Activated CD4-positive, alpha-beta T cell treated with anti-CD3 and anti-CD28 coated beads, Interleukin-2, amount 10 ng/mL, durations not matched to agents 24 days and 14 days (primary cell): Measurements from ENCODE around the gene PRKG1. TPM values are rescaled to one million over a fixed set of nuclear protein-coding genes. Genes with fewer than 3 reads are reported as not detected.
"Not testable (repeated sequence)": the region's sequence is repeated elsewhere in the genome, so short reads cannot be mapped to it uniquely, and the experiment has no call there.

Experiments
- DNase-seq: peaks from one replicate; pipeline ENCODE4 v3.0.0; 2022
- H3K27ac Mint-ChIP-seq: one replicate; pipeline ENCODE4 v1.8.0; 2022; ENCODE audit warnings: mild to moderate bottlenecking, mixed read lengths
- H3K27me3 Mint-ChIP-seq: one replicate; pipeline ENCODE4 v1.8.0; 2022; ENCODE audit warnings: mixed read lengths
- H3K36me3 Mint-ChIP-seq: one replicate; pipeline ENCODE4 v1.8.0; 2022; ENCODE audit warnings: low read depth, mild to moderate bottlenecking, mixed read lengths
- H3K4me1 Mint-ChIP-seq: one replicate; pipeline ENCODE4 v1.8.0; 2021; ENCODE audit warnings: mixed read lengths
- H3K4me3 Mint-ChIP-seq: one replicate; pipeline ENCODE4 v1.8.0; 2022; ENCODE audit warnings: mild to moderate bottlenecking, moderate library complexity, mixed read lengths
- H3K9me3 Mint-ChIP-seq: one replicate; pipeline ENCODE4 v1.8.0; 2021; ENCODE audit warnings: mixed read lengths
- intact Hi-C: fragments of 100-400 bp; cut with micrococcal nuclease; formaldehyde crosslinking; loops from one replicate; pipeline ENCODE4 v1.15.1; 2023
- total RNA-seq: library from RNA; stranded (reverse); gene quantifications from 2 replicates; pipeline ENCODE4 v1.2.3, GENCODE V29; 2022

PRKG1 gene
- total RNA-seq, 1 donor from 2014 or later: not detected

- Mint-ChIP-seq H3K27ac (no peak overlapping the region), H3K4me3 (no peak overlapping the region), H3K36me3 (no peaks in the 10 kb centered on the region), H3K27me3 (no peaks in the 10 kb centered on the region), H3K4me1 (no peaks in the 10 kb centered on the region), H3K9me3 (no peaks in the 10 kb centered on the region)
- no peak for DNase-seq
- intact Hi-C loops: no loop called here
These were observed 73.5 kb downstream of the PRKG1 start for GRCh38 chr10:51147644-51148399.

- intact Hi-C loops: no loop called here
- H3K27me3 Mint-ChIP-seq: no peaks in the 10 kb centered on the region
- no peaks in the 10 kb centered on the region for H3K36me3 Mint-ChIP-seq
- no peak for DNase-seq
- no peak overlapping the region for H3K27ac Mint-ChIP-seq
- H3K4me1 Mint-ChIP-seq: no peaks in the 10 kb centered on the region
- no peak overlapping the region for H3K4me3 Mint-ChIP-seq
- H3K9me3 Mint-ChIP-seq: no peaks in the 10 kb centered on the region
These were observed 82.6 kb downstream of the PRKG1 start for GRCh38 chr10:51156926-51157325.

- H3K4me3 Mint-ChIP-seq: no peak overlapping the region
- H3K27ac Mint-ChIP-seq: no peak overlapping the region
- no peaks in the 10 kb centered on the region for H3K36me3 Mint-ChIP-seq
- H3K4me1 Mint-ChIP-seq: no peaks in the 10 kb centered on the region
- DNase-seq: no peak
- no peaks in the 10 kb centered on the region for H3K27me3 Mint-ChIP-seq
- intact Hi-C loops: no loop called here
- H3K9me3 Mint-ChIP-seq: no peaks in the 10 kb centered on the region
These were observed 84.5 kb downstream of the PRKG1 start for GRCh38 chr10:51158832-51159231.

GRCh38 chr10:51159841-51160240 lies 85.6 kb downstream of the PRKG1 start:
- Mint-ChIP-seq H3K36me3 (no peaks in the 10 kb centered on the region), H3K27me3 (no peaks in the 10 kb centered on the region), H3K4me1 (no peaks in the 10 kb centered on the region), H3K9me3 (no peaks in the 10 kb centered on the region), H3K4me3 (no peak overlapping the region), H3K27ac (no peak overlapping the region)
- DNase-seq: no peak
- intact Hi-C loops: no loop called here

GRCh38 chr10:51162002-51162401 lies 87.7 kb downstream of the PRKG1 start:
- H3K27me3 Mint-ChIP-seq: no peaks in the 10 kb centered on the region
- H3K27ac Mint-ChIP-seq: no peak overlapping the region
- intact Hi-C loops: no loop called here
- H3K36me3 Mint-ChIP-seq: no peaks in the 10 kb centered on the region
- DNase-seq: no peak
- no peak overlapping the region for H3K4me3 Mint-ChIP-seq
- no peaks in the 10 kb centered on the region for H3K9me3 Mint-ChIP-seq
- H3K4me1 Mint-ChIP-seq: no peaks in the 10 kb centered on the region

- H3K4me3 Mint-ChIP-seq: not testable (repeated sequence)
These were observed 89.2 kb downstream of the PRKG1 start for GRCh38 chr10:51163380-51164049.

GRCh38 chr10:51168086-51168815 lies 94.0 kb downstream of the PRKG1 start:
- no peak overlapping the region for H3K4me3 Mint-ChIP-seq
- H3K27me3 Mint-ChIP-seq: no peaks in the 10 kb centered on the region
- H3K27ac Mint-ChIP-seq: no peak overlapping the region
- DNase-seq: no peak
- H3K4me1 Mint-ChIP-seq: no peaks in the 10 kb centered on the region
- intact Hi-C loops: no loop called here
- H3K36me3 Mint-ChIP-seq: no peaks in the 10 kb centered on the region
- H3K9me3 Mint-ChIP-seq: no peaks in the 10 kb centered on the region

More at GRCh38 chr10:51163380-51164049, 89.2 kb downstream of the PRKG1 start:
- H3K9me3 Mint-ChIP-seq, H3K27me3 Mint-ChIP-seq, H3K4me1 Mint-ChIP-seq, intact Hi-C loops, DNase-seq, H3K27ac Mint-ChIP-seq, H3K36me3 Mint-ChIP-seq: not testable (repeated sequence)

- H3K27ac Mint-ChIP-seq: no peak overlapping the region
- H3K9me3 Mint-ChIP-seq: no peaks in the 10 kb centered on the region
- H3K27me3 Mint-ChIP-seq: no peaks in the 10 kb centered on the region
- DNase-seq: no peak
- no peaks in the 10 kb centered on the region for H3K4me1 Mint-ChIP-seq
- no peaks in the 10 kb centered on the region for H3K36me3 Mint-ChIP-seq
- intact Hi-C loops: no loop called here
- no peak overlapping the region for H3K4me3 Mint-ChIP-seq
These were observed 94.8 kb downstream of the PRKG1 start for GRCh38 chr10:51169111-51169510.

GRCh38 chr10:51170518-51171245 lies 96.4 kb downstream of the PRKG1 start:
- intact Hi-C loops: no loop called here
- Mint-ChIP-seq H3K27ac (no peak overlapping the region), H3K36me3 (no peaks in the 10 kb centered on the region), H3K4me3 (no peak overlapping the region), H3K27me3 (no peaks in the 10 kb centered on the region), H3K9me3 (no peaks in the 10 kb centered on the region), H3K4me1 (no peaks in the 10 kb centered on the region)
- no peak for DNase-seq

- Mint-ChIP-seq H3K36me3 (no peaks in the 10 kb centered on the region), H3K4me1 (no peaks in the 10 kb centered on the region), H3K27ac (no peak overlapping the region), H3K9me3 (no peaks in the 10 kb centered on the region), H3K4me3 (no peak overlapping the region), H3K27me3 (no peaks in the 10 kb centered on the region)
- DNase-seq: no peak
- intact Hi-C loops: no loop called here
These were observed 97.7 kb downstream of the PRKG1 start for GRCh38 chr10:51171946-51172345.

- Mint-ChIP-seq H3K27ac (no peak overlapping the region), H3K27me3 (no peaks in the 10 kb centered on the region), H3K36me3 (no peaks in the 10 kb centered on the region), H3K9me3 (no peaks in the 10 kb centered on the region), H3K4me3 (no peak overlapping the region), H3K4me1 (no peaks in the 10 kb centered on the region)
- intact Hi-C loops: no loop called here
- DNase-seq: no peak
These were observed 102.8 kb downstream of the PRKG1 start for GRCh38 chr10:51176976-51177695.

GRCh38 chr10:51178634-51179033 lies 104.3 kb downstream of the PRKG1 start:
- no peaks in the 10 kb centered on the region for H3K9me3 Mint-ChIP-seq
- H3K27ac Mint-ChIP-seq: no peak overlapping the region
- no peaks in the 10 kb centered on the region for H3K36me3 Mint-ChIP-seq
- H3K4me3 Mint-ChIP-seq: no peak overlapping the region
- H3K27me3 Mint-ChIP-seq: no peaks in the 10 kb centered on the region
- H3K4me1 Mint-ChIP-seq: no peaks in the 10 kb centered on the region
- no peak for DNase-seq
- intact Hi-C loops: no loop called here

- no peaks in the 10 kb centered on the region for H3K9me3 Mint-ChIP-seq
- no peaks in the 10 kb centered on the region for H3K4me1 Mint-ChIP-seq
- DNase-seq: no peak
- H3K4me3 Mint-ChIP-seq: no peak overlapping the region
- no peak overlapping the region for H3K27ac Mint-ChIP-seq
- no peaks in the 10 kb centered on the region for H3K27me3 Mint-ChIP-seq
- intact Hi-C loops: no loop called here
- H3K36me3 Mint-ChIP-seq: no peaks in the 10 kb centered on the region
These were observed 105.9 kb downstream of the PRKG1 start for GRCh38 chr10:51180141-51180540.
